MM.1S (cell line): ENCODE measurements around the gene HNRNPDL.

ENCODE experiments used
- DNase-seq: peaks from one replicate; pipeline ENCODE4 v3.0.0-alpha.2; 2015
- H2AFZ ChIP-seq: fragments of 300-600 bp; sonication (generic); 2 replicates; pipeline ENCODE4 v1.6.0; 2016; ENCODE audit warnings: antibody characterized with exemption, low read length
- H3F3A ChIP-seq: fragments of 300-600 bp; sonication (generic); 2 replicates; pipeline ENCODE4 v1.6.1; 2016; ENCODE audit warnings: mild to moderate bottlenecking, antibody characterized with exemption, low read length, moderate library complexity, mixed read lengths; ENCODE audit not compliant: insufficient read depth
- H3K27ac ChIP-seq: fragments of 300-600 bp; sonication (generic); 2 replicates; pipeline ENCODE4 v1.5.1; 2016; ENCODE audit warnings: mild to moderate bottlenecking, low read length
- H3K27me3 ChIP-seq: fragments of 300-600 bp; sonication (generic); replicated peaks from 2 replicates; pipeline ENCODE4 v1.6.0; 2016; ENCODE audit warnings: low read length; ENCODE audit not compliant: insufficient read depth
- H3K36me3 ChIP-seq: fragments of 300-600 bp; sonication (generic); replicated peaks from 2 replicates; pipeline ENCODE4 v1.6.1; 2016; ENCODE audit warnings: mild to moderate bottlenecking, low read length, mixed read lengths; ENCODE audit not compliant: insufficient read depth
- H3K4me1 ChIP-seq: fragments of 300-600 bp; sonication (generic); 2 replicates; pipeline ENCODE4 v1.6.1; 2016; ENCODE audit warnings: low read length, mixed read lengths
- H3K4me2 ChIP-seq: fragments of 300-600 bp; sonication (generic); 2 replicates; pipeline ENCODE4 v1.6.0; 2016; ENCODE audit warnings: low read depth, low read length
- H3K4me3 ChIP-seq: fragments of 300-600 bp; sonication (generic); 2 replicates; pipeline ENCODE4 v1.5.1; 2016; ENCODE audit warnings: low read length, mixed read lengths
- H3K79me2 ChIP-seq: fragments of 300-600 bp; sonication (generic); 2 replicates; pipeline ENCODE4 v1.6.1; 2016; ENCODE audit warnings: mixed run types, low read length, mixed read lengths
- H3K9ac ChIP-seq: fragments of 300-600 bp; sonication (generic); 2 replicates; pipeline ENCODE4 v1.6.1; 2016; ENCODE audit warnings: low read length, mixed read lengths
- H3K9me2 ChIP-seq: fragments of 300-600 bp; sonication (generic); replicated peaks from 2 replicates; pipeline ENCODE4 v1.6.1; 2016; ENCODE audit warnings: mild to moderate bottlenecking, low read length, mixed read lengths; ENCODE audit not compliant: insufficient read depth
- H3K9me3 ChIP-seq: fragments of 300-600 bp; sonication (generic); replicated peaks from 2 replicates; pipeline ENCODE4 v1.6.1; 2016; ENCODE audit warnings: mild to moderate bottlenecking, low read length, mixed read lengths; ENCODE audit not compliant: insufficient read depth
- H4K20me1 ChIP-seq: fragments of 300-600 bp; sonication (generic); 2 replicates; pipeline ENCODE4 v1.6.1; 2016; ENCODE audit warnings: mild to moderate bottlenecking, low read length, moderate library complexity, mixed read lengths; ENCODE audit not compliant: insufficient read depth
- CTCF ChIP-seq: fragments of 300-600 bp; sonication (generic); IDR thresholded peaks from 2 replicates; pipeline ENCODE4 v1.5.1; 2016; ENCODE audit warnings: antibody characterized with exemption, low read length, mixed read lengths
- EZH2 ChIP-seq: fragments of 300-600 bp; sonication (generic); optimal IDR thresholded peaks from 2 replicates; pipeline ENCODE3; 2017; ENCODE audit warnings: low read depth, mild to moderate bottlenecking, antibody characterized with exemption, low read length, mixed read lengths
- EZH2phosphoT487 ChIP-seq: fragments of 300-600 bp; sonication (generic); IDR thresholded peaks from 2 replicates; pipeline ENCODE4 v1.6.1; 2018; ENCODE audit warnings: antibody characterized with exemption, low read length

HNRNPDL gene

GRCh38 chr4:82437285-82438005, 7.2 kb upstream of the HNRNPDL start:
- H2AFZ ChIP-seq = no peak overlapping the region
- no peak overlapping the region for H3K4me2 ChIP-seq
- TF ChIP-seq CTCF (no peak), EZH2 (no peak), EZH2phosphoT487 (no peak)
- H3K9me2 ChIP-seq = no peaks in the 10 kb centered on the region
- H4K20me1 ChIP-seq = peaks cover 43% of the 10 kb centered on the region
- no peaks in the 10 kb centered on the region for H3K4me1 ChIP-seq
- no peaks in the 10 kb centered on the region for H3K27me3 ChIP-seq
- no peaks in the 10 kb centered on the region for H3K9me3 ChIP-seq
- peaks cover 100% of the 10 kb centered on the region for H3K79me2 ChIP-seq
- DNase-seq = no peak
- no peaks in the 10 kb centered on the region for H3F3A ChIP-seq
- peaks cover 4% of the 10 kb centered on the region; the same call in 1 of the 2 replicates for H3K36me3 ChIP-seq
- H3K9ac ChIP-seq = no peak overlapping the region
- no peak overlapping the region for H3K4me3 ChIP-seq
- no peak overlapping the region for H3K27ac ChIP-seq

DNA sequence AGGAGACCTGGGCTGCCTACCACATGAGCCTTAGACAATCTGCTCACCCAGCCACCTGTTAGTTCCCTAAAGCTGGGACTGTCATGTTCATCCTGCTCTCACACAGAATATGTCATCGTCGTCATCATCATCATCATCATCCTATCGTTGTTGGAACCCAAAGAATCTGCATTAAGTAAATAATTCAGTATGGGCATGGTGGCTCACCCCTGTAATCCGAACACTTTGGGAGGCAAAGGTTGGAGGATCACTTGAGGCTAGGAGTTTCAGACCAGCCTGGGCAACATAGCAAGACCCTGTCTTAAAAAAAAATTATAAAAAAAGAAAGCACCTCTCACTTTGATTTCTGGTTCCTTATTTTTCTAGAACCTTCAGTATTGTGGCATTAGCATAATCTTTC, 6.5 kb upstream of the HNRNPDL start:
- Histone ChIP-seq H3K9me3 (no peaks in the 10 kb centered on the region), H3F3A (no peaks in the 10 kb centered on the region), H3K36me3 (peaks cover 4% of the 10 kb centered on the region; the same call in 1 of the 2 replicates), H3K27ac (no peak overlapping the region), H4K20me1 (peaks cover 43% of the 10 kb centered on the region), H3K27me3 (no peaks in the 10 kb centered on the region), H3K4me3 (no peak overlapping the region), H3K4me2 (no peak overlapping the region), H3K9ac (no peak overlapping the region), H3K79me2 (peaks cover 100% of the 10 kb centered on the region), H3K9me2 (no peaks in the 10 kb centered on the region), H2AFZ (no peak overlapping the region), H3K4me1 (peaks cover 6% of the 10 kb centered on the region; the same call in 1 of the 2 replicates)
- no peak for DNase-seq
- TF ChIP-seq CTCF (no peak), EZH2phosphoT487 (no peak), EZH2 (no peak)

DNA sequence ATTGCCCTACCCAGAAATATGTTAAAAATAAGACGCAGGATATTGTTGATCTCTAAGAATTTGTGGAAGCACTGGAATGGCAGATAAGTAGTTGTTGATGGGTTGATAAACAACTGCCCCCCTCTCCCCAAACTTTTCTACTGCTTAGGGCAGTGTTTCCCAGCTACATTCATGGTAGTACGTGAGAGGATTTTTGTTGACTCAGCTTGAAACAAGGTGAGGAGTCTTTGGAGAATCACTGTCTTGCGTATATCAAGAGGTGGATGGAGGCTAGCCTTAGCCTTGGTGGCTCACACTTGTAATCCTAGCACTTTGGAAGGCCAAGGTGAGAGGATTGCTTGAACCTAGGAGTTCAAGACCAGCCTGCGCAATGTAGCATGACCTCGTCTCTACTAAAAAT, 5.9 kb upstream of the HNRNPDL start:
- no peaks in the 10 kb centered on the region for H3K9me2 ChIP-seq
- H3F3A ChIP-seq = peaks cover under 1% of the 10 kb centered on the region; the same call in 1 of the 2 replicates
- H3K36me3 ChIP-seq = peaks cover 4% of the 10 kb centered on the region; the same call in 1 of the 2 replicates
- no peak for TF ChIP-seq CTCF
- no peak for TF ChIP-seq EZH2
- no peak for TF ChIP-seq EZH2phosphoT487
- H3K27ac ChIP-seq = no peak overlapping the region
- no peak overlapping the region for H3K4me3 ChIP-seq
- H2AFZ ChIP-seq = no peak overlapping the region
- no peak overlapping the region for H3K9ac ChIP-seq
- no peaks in the 10 kb centered on the region for H3K9me3 ChIP-seq
- no peaks in the 10 kb centered on the region for H3K27me3 ChIP-seq
- H3K79me2 ChIP-seq = peaks cover 100% of the 10 kb centered on the region
- peaks cover 43% of the 10 kb centered on the region for H4K20me1 ChIP-seq
- peaks cover 6% of the 10 kb centered on the region; the same call in 1 of the 2 replicates for H3K4me1 ChIP-seq
- H3K4me2 ChIP-seq = no peak overlapping the region
- no peak for DNase-seq
